IPS-20b (cell line): Measurements from ENCODE around the gene ZIC4.

Experiments used
- H3K27ac ChIP-seq: one replicate; pipeline ENCODE4 v1.5.1; 2013; ENCODE audit warnings: low read length
- H3K27me3 ChIP-seq: 2 replicates; pipeline ENCODE4 v1.6.1; 2013; ENCODE audit warnings: mild to moderate bottlenecking, low read length, inconsistent platforms; ENCODE audit not compliant: insufficient read depth
- H3K36me3 ChIP-seq: 2 replicates; pipeline ENCODE4 v1.6.1; 2013; ENCODE audit warnings: low read depth, mild to moderate bottlenecking, inconsistent platforms, low read length, moderate library complexity; ENCODE audit not compliant: insufficient read depth
- H3K4me1 ChIP-seq: 2 replicates; pipeline ENCODE4 v1.6.1; 2013; ENCODE audit warnings: mild to moderate bottlenecking, control low read depth, inconsistent platforms, low read length, moderate library complexity; ENCODE audit not compliant: insufficient read depth
- H3K4me3 ChIP-seq: 2 replicates; pipeline ENCODE4 v1.5.1; 2013; ENCODE audit warnings: mild to moderate bottlenecking, low read length, inconsistent platforms
- H3K9ac ChIP-seq: 2 replicates; pipeline ENCODE4 v1.6.1; 2013; ENCODE audit warnings: low read depth, mild to moderate bottlenecking, inconsistent platforms, low read length, moderate library complexity
- H3K9me3 ChIP-seq: 2 replicates; pipeline ENCODE4 v1.6.1; 2013; ENCODE audit warnings: mild to moderate bottlenecking, low read depth, low read length, inconsistent platforms; ENCODE audit not compliant: insufficient read depth

The ZIC4 gene

DNA sequence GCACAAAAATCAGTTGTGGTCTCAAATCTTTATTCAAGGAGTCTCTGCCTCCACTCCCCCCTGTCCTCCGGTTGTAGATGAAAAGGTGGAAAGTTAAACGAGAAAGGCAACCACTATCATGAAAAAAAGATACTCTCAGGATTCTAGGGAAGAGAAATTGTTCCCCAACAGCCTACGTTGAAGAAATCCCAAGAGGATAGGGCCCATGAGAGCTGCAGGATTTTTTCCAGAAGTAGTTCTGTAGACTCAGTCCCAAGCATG lies 17.1 kb upstream of the ZIC4 start:
- Histone ChIP-seq H3K27me3 (peaks cover 100% of the 10 kb centered on the region), H3K9ac (no peak overlapping the region), H3K9me3 (peaks cover 10% of the 10 kb centered on the region; the same call in 1 of the 2 replicates), H3K27ac (no peak overlapping the region), H3K4me1 (peaks cover 15% of the 10 kb centered on the region), H3K36me3 (no peaks in the 10 kb centered on the region), H3K4me3 (peak overlapping the region; percentile 48; the same call in 1 of the 2 replicates)

DNA sequence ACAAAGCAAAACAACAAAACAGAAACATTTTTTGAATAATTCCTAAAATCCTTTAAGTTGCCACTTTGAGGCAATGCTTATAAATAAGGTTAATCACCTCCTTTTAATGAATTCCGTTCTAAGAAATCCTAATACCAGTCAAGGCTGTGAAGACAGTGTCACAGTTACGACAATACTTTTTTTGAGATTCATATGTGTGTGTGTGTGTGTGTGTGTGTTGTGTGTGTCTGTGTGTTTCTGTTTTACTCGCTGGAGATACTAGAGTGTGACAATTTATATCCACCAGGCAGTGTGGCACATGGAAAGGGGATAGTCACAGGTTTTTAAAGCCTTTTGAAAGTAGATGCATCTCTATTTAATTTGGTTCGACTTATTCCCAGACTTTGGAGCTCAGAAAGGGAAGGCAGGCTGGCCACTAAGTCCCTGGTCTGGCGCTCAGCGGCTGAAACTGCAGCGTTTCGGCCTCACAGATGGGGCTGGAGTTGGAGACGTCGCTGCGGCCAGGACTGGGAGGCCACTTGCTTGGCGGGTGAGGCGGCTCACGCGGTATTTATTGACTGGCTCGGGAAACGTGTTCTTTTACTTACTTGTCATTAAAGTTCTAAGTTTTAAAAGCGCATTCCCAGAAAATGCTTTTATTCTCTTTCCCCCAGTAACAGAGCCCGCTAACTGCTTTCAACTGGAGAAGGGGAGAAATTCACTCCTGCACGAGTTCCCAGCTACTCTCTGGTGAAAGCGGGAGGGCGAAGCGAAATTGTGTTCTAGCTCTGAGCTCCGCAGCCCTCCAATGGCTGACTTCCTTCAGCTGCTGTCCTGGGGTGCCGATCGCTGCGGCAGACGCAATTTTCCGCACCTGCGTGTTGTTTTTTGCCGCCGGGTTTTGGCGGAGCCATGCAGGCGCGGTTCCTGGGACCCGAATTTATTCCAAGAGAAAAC lies 16.5 kb upstream of the ZIC4 start:
- Histone ChIP-seq H3K4me3 (peak overlapping the region; percentile 48; the same call in 1 of the 2 replicates), H3K9ac (no peak overlapping the region), H3K36me3 (no peaks in the 10 kb centered on the region), H3K27ac (no peak overlapping the region), H3K27me3 (peaks cover 100% of the 10 kb centered on the region), H3K4me1 (peaks cover 15% of the 10 kb centered on the region), H3K9me3 (peaks cover 10% of the 10 kb centered on the region; the same call in 1 of the 2 replicates)

DNA sequence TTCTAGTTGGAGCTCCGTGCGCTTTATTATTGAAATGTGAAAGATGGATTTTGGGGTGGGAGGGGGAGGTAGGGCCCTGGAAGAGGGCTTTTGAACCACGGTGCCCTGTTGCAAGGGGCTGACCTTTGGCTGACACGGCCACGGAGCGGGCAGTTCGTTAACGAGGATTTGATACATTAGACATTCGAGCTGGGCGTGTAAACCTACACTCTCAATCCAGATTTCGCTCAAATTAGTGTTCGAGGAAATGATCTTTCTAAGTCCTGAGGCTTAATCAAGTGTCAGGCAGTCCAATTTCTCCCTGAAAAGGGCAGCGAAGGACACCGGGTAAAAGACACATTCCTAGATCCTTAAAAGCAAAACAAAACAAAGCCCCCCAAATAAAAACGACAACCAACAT lies 15.9 kb upstream of the ZIC4 start:
- Histone ChIP-seq H3K4me1 (peaks cover 15% of the 10 kb centered on the region), H3K27me3 (peaks cover 100% of the 10 kb centered on the region), H3K4me3 (peak overlapping the region; percentile 63; the same call in 1 of the 2 replicates), H3K9me3 (peaks cover 10% of the 10 kb centered on the region; the same call in 1 of the 2 replicates), H3K27ac (no peak overlapping the region), H3K36me3 (no peaks in the 10 kb centered on the region), H3K9ac (no peak overlapping the region)

DNA sequence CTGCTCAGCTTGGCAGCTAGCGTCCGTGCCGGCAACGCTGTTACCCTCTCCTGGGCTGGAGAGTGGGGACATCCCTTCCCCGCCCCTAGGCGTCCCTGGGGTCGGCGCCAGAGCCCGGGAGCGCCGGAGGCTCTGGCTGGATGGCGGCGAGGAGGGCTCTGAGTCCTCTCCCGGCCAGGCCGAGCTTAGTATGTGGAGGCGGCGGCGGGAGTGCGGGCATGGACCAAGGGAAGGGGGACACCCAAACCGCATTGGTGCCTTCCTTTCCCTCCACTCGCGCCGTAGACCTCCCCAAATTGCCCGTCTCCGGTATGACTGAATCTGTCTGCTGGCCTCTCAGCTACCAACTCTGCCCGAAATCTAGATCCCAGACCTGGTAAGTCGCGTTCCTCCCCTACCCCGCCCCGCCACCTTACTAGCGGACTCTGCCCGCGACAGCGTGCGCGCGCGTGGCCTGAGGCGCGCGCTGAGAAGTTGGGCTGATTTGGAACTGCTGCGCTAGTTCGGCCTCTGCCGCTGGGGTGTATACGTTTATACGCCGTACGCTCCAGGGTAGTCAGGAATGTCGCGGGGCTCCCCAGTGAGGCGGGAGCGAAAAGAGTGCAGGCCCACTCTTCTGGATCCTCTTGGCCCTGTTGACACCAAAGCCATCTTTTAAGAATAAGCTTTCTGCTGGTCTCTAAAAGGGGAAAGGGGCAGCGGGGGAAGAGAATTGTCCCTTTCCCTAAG lies 15.0 kb upstream of the ZIC4 start:
- H3K9me3 ChIP-seq = peaks cover 10% of the 10 kb centered on the region; the same call in 1 of the 2 replicates
- H3K27ac ChIP-seq = no peak overlapping the region
- peaks cover 100% of the 10 kb centered on the region for H3K27me3 ChIP-seq
- peak overlapping the region; percentile 63; the same call in 1 of the 2 replicates for H3K4me3 ChIP-seq
- H3K9ac ChIP-seq = no peak overlapping the region
- peaks cover 15% of the 10 kb centered on the region for H3K4me1 ChIP-seq
- no peaks in the 10 kb centered on the region for H3K36me3 ChIP-seq

DNA sequence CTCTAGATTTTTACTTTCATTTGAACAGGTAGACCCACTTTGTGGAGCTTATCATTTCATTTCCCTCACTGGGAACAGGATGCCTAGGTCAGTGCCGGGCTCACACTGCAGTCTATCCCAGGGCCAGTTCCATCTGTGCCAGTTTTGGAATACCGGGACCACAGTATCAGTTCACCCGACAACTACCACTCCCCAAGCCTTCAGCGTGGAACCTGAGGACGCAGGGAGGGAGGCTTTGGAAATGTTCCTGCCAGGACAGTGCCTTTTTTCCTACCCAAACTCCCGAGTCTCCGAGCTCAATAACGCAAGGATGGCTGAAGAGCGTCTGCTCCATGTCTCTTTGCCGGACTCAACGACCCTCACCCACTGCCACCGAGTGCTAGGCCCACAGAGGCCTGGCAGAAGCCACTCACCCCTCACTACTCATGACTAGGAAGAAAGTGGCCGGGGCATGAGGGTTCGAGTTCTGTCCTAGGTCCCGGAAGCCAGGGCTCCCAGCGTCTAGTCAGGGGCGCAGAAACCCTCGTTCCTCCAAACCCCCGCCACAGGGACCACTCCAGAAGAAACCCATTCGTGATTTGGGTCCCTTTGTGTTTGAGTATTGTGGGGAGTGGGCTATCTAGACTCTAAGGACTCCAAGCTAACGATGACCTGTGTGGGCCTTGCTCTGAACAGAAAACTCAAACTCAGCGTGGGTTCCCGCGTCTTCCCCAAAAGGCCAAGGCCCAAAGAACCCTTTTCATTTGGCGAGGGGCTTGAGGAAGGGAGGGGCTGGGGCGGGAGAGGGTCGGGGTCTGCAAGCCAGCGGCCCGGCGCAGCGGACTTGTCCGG lies 14.2 kb upstream of the ZIC4 start:
- H3K36me3 ChIP-seq = no peaks in the 10 kb centered on the region
- peaks cover 15% of the 10 kb centered on the region for H3K4me1 ChIP-seq
- H3K27me3 ChIP-seq = peaks cover 100% of the 10 kb centered on the region
- no peak overlapping the region for H3K9ac ChIP-seq
- H3K4me3 ChIP-seq = peak overlapping the region; percentile 69
- H3K27ac ChIP-seq = no peak overlapping the region
- H3K9me3 ChIP-seq = peaks cover 10% of the 10 kb centered on the region; the same call in 1 of the 2 replicates

DNA sequence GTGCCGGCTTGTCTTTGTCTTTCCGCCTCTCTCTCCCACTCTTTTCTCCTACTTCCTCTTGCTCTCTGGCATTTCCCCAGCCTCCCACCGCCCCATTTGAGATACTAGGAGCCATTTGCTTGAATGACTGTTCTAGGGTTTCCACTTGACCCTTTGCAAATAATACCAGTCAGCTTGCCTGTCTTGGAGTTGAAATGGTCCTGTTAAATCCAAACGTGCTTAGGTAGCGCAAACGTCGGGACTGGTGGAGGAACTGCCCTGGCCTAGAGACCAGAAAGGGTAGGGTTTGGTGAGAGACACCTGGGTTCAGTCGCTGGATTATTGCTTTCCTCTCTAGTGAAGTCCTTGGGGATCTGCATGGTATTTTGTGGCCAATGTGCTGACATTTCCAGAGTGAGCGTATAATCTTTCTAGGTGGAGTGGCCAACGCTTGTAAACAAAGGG lies 13.5 kb upstream of the ZIC4 start:
- H3K4me3 ChIP-seq = peak overlapping the region; percentile 69
- H3K9me3 ChIP-seq = peaks cover 10% of the 10 kb centered on the region; the same call in 1 of the 2 replicates
- peaks cover 100% of the 10 kb centered on the region for H3K27me3 ChIP-seq
- H3K9ac ChIP-seq = no peak overlapping the region
- no peaks in the 10 kb centered on the region for H3K36me3 ChIP-seq
- peaks cover 12% of the 10 kb centered on the region for H3K4me1 ChIP-seq
- H3K27ac ChIP-seq = no peak overlapping the region

DNA sequence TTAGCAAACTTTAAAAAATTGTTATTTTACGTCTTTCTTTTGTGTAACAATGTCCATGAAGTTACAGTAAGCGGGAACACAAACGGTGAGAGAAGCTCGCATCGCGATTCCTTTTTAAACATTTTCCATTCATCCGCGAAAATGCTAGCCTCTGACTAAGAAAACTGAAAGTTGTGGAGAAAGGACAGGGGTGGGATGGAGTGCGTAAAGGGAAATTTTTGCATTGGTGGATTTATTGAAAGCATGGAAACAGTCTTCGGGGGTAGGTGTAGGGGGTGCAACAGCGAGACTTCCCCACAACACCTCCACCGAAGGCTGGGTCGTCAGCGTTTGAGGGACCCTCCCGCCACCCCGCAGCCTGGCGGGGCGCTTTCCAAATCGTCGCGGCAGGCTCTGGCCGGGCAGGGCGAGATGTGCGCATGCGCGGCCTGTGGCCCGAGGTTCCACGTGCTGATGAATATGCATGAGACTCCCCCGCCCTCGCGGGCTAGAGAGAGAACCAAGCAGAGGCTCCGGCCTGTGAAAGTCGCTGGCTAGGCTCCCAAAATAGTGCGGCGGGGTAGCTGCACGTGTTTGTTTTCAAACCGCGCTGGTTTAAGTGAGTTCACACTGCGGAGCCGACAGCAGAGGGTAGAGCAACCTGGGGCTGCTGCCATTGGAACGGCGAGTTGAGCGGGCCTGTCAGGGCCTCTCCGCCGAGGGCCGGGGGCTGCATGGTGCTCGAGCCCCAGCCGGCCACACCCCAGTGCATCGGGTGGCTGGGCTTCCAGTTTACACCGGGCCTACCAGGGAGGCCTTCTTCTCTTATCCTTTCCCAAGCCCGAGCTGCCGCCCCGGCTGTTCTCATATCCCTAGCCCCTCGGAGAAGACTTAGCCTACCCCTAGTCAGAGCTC lies 12.7 kb upstream of the ZIC4 start:
- peaks cover 100% of the 10 kb centered on the region for H3K27me3 ChIP-seq
- H3K27ac ChIP-seq = no peak overlapping the region
- H3K36me3 ChIP-seq = no peaks in the 10 kb centered on the region
- H3K4me1 ChIP-seq = peaks cover 10% of the 10 kb centered on the region
- peak overlapping the region; percentile 69 for H3K4me3 ChIP-seq
- H3K9ac ChIP-seq = no peak overlapping the region
- peaks cover 10% of the 10 kb centered on the region; the same call in 1 of the 2 replicates for H3K9me3 ChIP-seq

DNA sequence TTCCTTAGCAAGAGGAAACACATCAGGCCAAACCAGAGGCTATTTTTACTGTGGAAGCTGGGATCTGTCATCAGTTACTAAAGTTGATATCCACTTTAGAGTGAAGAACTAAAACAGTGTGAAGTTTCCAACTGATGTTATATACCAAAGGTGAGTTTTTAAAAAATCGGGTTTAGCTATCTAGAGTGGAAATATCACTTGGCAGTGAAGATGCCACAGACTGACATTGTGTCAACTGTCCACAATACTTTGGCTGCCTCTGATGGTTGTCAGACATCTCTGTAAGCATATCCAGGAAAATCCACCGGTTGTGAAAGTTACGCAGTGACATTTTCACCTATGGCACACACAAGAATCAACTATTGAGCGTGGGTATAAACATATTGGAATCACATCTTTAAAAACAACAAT lies 12.0 kb upstream of the ZIC4 start:
- Histone ChIP-seq H3K4me3 (peak overlapping the region; percentile 69; the same call in 1 of the 2 replicates), H3K4me1 (peaks cover 13% of the 10 kb centered on the region), H3K27me3 (peaks cover 100% of the 10 kb centered on the region), H3K27ac (no peak overlapping the region), H3K36me3 (no peaks in the 10 kb centered on the region), H3K9me3 (peaks cover 10% of the 10 kb centered on the region; the same call in 1 of the 2 replicates), H3K9ac (no peak overlapping the region)

DNA sequence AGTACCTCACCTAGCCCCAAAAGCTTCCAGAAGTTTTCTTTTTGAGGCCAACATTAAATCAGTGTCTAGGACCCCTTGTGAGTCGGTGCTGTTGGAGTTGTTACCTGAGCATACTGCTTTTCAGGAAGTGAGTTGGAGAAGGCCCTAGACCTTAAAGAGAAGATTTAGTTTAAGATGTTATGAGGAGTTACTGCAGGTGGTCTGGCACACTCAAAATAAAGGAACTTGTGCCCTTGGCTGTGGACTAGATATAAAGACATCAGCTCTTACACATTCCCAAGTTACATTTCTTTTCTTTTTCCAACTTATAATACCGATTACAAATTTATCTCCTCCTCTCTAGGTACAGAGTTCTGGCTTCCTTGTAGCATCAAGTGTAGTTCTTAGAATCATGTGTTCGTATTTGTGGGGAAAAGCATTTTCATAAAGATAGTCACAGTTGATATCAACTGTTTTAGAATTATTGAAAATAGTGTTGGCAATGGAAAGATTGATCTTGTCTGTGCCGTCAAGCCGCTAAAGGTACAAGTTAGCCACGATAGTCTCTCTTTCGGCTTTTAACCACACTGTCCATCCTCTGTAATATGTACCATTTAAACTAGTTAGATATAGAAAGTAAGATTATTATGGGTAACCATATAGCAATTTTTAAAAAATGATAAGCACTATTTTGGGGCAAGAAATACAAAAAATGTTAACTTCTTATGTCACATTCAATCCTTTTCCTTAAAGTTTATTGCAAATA lies 11.4 kb upstream of the ZIC4 start:
- H3K9ac ChIP-seq = no peak overlapping the region
- no peak overlapping the region for H3K4me3 ChIP-seq
- no peaks in the 10 kb centered on the region for H3K36me3 ChIP-seq
- peaks cover 10% of the 10 kb centered on the region; the same call in 1 of the 2 replicates for H3K9me3 ChIP-seq
- no peak overlapping the region for H3K27ac ChIP-seq
- peaks cover 15% of the 10 kb centered on the region for H3K4me1 ChIP-seq
- H3K27me3 ChIP-seq = peaks cover 100% of the 10 kb centered on the region

DNA sequence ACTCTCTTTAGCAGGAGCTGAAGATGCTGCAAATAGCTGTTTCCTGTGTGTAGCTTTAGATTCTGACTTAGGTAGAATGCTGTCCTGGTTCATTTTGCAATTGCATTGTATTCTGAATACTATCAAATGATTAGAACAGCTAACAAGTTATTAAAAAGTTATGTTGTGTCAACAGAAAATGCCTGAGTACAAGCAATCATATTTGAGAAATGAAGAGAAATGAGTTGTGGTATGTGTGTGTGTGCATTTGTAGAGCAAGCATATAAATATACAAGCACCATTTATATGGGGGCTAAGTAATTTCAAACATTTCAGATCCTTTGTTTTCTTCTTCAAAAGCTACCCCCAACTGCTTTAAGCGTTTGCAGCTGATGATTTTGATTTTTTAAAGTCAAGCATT lies 10.6 kb upstream of the ZIC4 start:
- H3K9ac ChIP-seq = no peak overlapping the region
- peaks cover 100% of the 10 kb centered on the region for H3K27me3 ChIP-seq
- peaks cover 10% of the 10 kb centered on the region; the same call in 1 of the 2 replicates for H3K9me3 ChIP-seq
- H3K27ac ChIP-seq = no peak overlapping the region
- H3K4me3 ChIP-seq = no peak overlapping the region
- no peaks in the 10 kb centered on the region for H3K36me3 ChIP-seq
- peaks cover 15% of the 10 kb centered on the region for H3K4me1 ChIP-seq
